HS-5 (cell line): ENCODE measurements around the gene MYO5A.

Experiments
- DNase-seq: peaks from one replicate; pipeline ENCODE4 v3.0.0-alpha.2; 2012; ENCODE audit warnings: low read depth

The MYO5A gene

GRCh38 chr15:52329150-52329549 lies 199.5 kb downstream of the MYO5A start:
- no peak for DNase-seq

- no peak for DNase-seq
Measured at GRCh38 chr15:52328680-52329079, 200.0 kb downstream of the MYO5A start.

- no peak for DNase-seq
Measured at GRCh38 chr15:52326756-52327155, 201.9 kb downstream of the MYO5A start.

- DNase-seq = no peak
Measured at GRCh38 chr15:52324109-52324508, 204.6 kb downstream of the MYO5A start.

- DNase-seq = no peak
Measured at GRCh38 chr15:52318729-52319500, 209.8 kb downstream of the MYO5A start.

GRCh38 chr15:52317688-52318087 lies 211.0 kb downstream of the MYO5A start:
- no peak for DNase-seq

GRCh38 chr15:52317022-52317421 lies 211.7 kb downstream of the MYO5A start:
- DNase-seq = no peak

- DNase-seq = no peak
Measured at GRCh38 chr15:52309154-52309548, 219.5 kb downstream of the MYO5A start.

GRCh38 chr15:52308446-52309153 lies 220.1 kb downstream of the MYO5A start:
- no peak for DNase-seq

- DNase-seq = no peak
Measured at GRCh38 chr15:52307847-52308246, 220.8 kb downstream of the MYO5A start.

- peak; percentile 72 for DNase-seq
Measured at GRCh38 chr15:52306270-52306669, 222.4 kb downstream of the MYO5A start.

- DNase-seq = no peak
Measured at GRCh38 chr15:52303093-52303772, 225.4 kb downstream of the MYO5A start.

- DNase-seq = no peak
Measured at GRCh38 chr15:52301265-52301847, 227.3 kb downstream of the MYO5A start.

GRCh38 chr15:52295421-52296001 lies 233.2 kb downstream of the MYO5A start, which contains the start of gene MYO5C:
Gene MYO5C, minus strand, starts transcription at chr15:52295804. Its CDS starts 168 bp downstream, at chr15:52295636.
- no peak for DNase-seq

GRCh38 chr15:52294881-52295420 lies 233.7 kb downstream of the MYO5A start:
- no peak for DNase-seq

GRCh38 chr15:52292780-52293392 lies 235.8 kb downstream of the MYO5A start:
- DNase-seq = no peak

- no peak for DNase-seq
Measured at GRCh38 chr15:52291204-52291603, 237.5 kb downstream of the MYO5A start.

- no peak for DNase-seq
Measured at GRCh38 chr15:52290800-52291199, 237.9 kb downstream of the MYO5A start.

GRCh38 chr15:52290329-52290728 lies 238.4 kb downstream of the MYO5A start:
- no peak for DNase-seq

GRCh38 chr15:52289629-52290081 lies 239.0 kb downstream of the MYO5A start:
- no peak for DNase-seq

GRCh38 chr15:52288986-52289385 lies 239.7 kb downstream of the MYO5A start:
- no peak for DNase-seq
